Spleen (tissue), 7 donors: ENCODE results near the gene ALKBH3.

Experiments
- POLR2A ChIP-seq, 3 donors: fragments of 450-650 bp; IDR thresholded peaks; one replicate each; pipeline ENCODE4 v1.5.1; 2017; ENCODE audit warnings: antibody characterized with exemption in 3 of 3, mild to moderate bottlenecking in 1 of 3
- TF ChIP-seq, protein P1 (sequence below), 11 experiments: fragments of 200-600 bp in 7 of 11; fragments of 450-650 bp in 4 of 11; sonication (generic) in 4 of 11; IDR thresholded peaks in 8 of 11; conservative IDR thresholded peaks in 3 of 11; 1 replicate in 7 of 11; 2 replicates in 4 of 11; pipeline versions ENCODE4 v1.4.0 to v1.8.0; 2016 to 2021; ENCODE audit warnings: antibody characterized with exemption in 11 of 11, inconsistent platforms in 4 of 11, mild to moderate bottlenecking in 1 of 11
- donor health status: DM: no; HTN: no; CAD: no; lungs with moderate emphysema.
- donor health status: DM: no; HTN: no; CAD: no.
- donor health status: DM: no; HTN: no; CAD: no.

DNA sequence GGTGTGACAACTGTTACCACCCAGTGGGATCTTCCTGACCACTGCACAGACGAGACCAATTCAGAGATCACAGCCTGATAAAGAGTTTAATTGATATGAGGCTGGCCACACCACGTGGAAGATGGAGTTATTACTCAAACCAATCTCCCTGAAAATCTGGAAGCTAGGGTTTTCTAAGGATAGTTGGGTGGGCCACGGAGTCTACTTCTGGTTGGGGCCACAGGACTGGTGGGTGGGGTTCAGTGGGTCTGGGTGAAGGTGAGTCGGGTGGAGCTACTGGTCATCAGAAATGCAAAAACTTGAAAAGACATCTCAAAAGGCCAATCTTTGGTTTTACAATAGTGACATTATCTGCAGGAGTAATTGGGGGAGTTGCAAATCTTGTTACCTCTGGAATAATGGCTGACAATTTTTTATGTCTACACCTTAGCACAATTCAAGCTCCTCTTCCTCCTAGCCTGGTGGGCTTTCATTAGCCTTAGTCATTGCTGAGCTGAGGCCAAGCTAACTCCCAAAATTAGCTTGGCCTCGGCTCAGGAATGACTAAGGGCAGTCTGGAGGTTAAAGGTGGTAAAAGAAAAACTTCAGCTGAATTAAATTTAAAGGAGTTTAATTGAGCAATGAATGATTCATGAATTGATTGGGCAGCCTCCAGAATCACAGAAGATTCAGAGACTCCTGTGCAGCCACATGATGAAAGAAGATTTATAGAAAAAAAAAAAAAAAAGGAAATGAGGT, 74.9 kb downstream of the ALKBH3 start:
- TF ChIP-seq, protein P1, sequence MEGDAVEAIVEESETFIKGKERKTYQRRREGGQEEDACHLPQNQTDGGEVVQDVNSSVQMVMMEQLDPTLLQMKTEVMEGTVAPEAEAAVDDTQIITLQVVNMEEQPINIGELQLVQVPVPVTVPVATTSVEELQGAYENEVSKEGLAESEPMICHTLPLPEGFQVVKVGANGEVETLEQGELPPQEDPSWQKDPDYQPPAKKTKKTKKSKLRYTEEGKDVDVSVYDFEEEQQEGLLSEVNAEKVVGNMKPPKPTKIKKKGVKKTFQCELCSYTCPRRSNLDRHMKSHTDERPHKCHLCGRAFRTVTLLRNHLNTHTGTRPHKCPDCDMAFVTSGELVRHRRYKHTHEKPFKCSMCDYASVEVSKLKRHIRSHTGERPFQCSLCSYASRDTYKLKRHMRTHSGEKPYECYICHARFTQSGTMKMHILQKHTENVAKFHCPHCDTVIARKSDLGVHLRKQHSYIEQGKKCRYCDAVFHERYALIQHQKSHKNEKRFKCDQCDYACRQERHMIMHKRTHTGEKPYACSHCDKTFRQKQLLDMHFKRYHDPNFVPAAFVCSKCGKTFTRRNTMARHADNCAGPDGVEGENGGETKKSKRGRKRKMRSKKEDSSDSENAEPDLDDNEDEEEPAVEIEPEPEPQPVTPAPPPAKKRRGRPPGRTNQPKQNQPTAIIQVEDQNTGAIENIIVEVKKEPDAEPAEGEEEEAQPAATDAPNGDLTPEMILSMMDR (IDR thresholded peaks at IDR 0.05 in 8 of 11, conservative IDR thresholded peaks at IDR 0.05 in 3 of 11) = no peak
- no peak for TF ChIP-seq POLR2A (IDR thresholded peaks at IDR 0.05)
